A204.1 (cell line): ENCODE results near the gene POLD4.
"Not testable (repeated sequence)": the region's sequence is repeated elsewhere in the genome, so short reads cannot be mapped to it uniquely, and the experiment has no call there.

ENCODE experiments used
- FAIRE-seq: peaks from 2 replicates; lab custom pipeline; 2012; peaks lifted over from hg19 to GRCh38; lab: Jason Lieb, UNC

POLD4 gene

GRCh38 chr11:67353317-67354074, at the start of gene POLD4:
POLD4 (minus strand) TSS chr11:67353546; CDS start chr11:67353399, 147 bp downstream.
- no peak for FAIRE-seq

- not testable (repeated sequence) for FAIRE-seq
Observed at GRCh38 chr11:67403085-67403484, 49.7 kb upstream of the POLD4 start.

GRCh38 chr11:67402192-67402839, 49.0 kb upstream of the POLD4 start:
- not testable (repeated sequence) for FAIRE-seq

DNA sequence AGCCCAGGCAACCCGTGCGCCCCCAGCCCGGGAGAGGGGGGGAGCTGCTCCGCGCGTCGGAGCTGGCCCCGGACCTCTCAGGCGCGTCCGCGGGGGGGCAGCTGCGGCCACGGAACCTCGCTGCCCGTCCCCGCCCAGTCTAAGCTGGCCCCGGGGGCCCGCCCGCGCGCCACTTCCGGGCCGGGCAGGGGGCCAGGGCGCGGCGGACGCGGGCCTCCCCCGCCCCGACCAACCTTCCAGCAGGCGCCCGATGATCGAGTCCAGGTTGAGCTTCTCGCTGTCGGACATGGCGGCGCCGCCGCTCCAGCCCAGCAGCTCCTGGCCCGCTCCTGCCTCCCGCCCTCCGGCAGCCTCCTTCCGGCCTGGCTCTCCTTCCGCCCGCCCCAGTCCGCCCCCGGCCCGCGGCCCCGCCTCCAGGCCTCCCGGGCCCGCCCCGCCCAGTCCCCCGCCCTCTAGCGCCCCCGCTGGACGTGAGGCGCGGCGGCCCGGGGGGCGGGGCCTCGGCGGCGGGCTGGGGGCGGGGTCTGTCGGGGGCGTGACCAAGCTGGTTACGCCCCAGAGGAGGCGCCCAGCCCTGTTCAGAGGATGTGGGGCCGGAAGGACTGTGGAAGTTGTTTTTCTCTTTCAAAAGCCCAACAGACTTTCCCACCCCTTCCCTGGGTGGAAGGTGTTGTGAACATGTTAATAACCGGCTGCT, 48.3 kb upstream of the POLD4 start, which contains the start of gene PPP1CA:
Gene PPP1CA, minus strand, starts transcription at position 364 of the 697 bp plus-strand sequence. Its CDS starts 76 bp downstream, at position 288.
- FAIRE-seq, result no peak

DNA sequence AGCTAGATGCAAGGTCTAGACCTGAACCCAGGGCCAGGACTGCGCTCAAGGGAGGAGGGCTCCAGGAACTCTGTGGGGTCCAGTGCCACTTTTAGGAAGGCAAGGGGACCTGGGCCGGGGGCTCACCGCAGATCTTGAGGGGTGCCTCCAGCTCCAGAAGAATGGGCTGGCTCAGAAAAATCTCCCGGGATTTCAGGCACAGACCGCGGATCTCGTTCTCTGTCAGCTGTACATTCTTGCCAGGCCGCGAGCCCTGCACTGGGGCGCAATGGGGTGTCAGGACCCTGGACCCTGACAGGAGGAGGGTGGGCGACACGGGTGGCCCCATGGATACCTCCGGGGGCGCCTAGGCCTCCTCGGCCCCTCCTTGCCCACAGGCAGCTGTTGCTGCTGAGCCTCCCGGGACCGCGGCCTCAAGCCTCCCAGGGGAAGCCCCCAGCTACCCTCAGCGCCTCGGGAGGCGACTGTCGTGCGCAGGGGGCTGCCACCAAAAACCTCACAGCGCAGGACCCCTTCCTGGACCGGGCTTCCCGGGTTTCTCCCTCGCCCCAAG, 47.7 kb upstream of the POLD4 start:
- FAIRE-seq, result no peak

GRCh38 chr11:67400251-67400941, 47.0 kb upstream of the POLD4 start:
- FAIRE-seq, result no peak

DNA sequence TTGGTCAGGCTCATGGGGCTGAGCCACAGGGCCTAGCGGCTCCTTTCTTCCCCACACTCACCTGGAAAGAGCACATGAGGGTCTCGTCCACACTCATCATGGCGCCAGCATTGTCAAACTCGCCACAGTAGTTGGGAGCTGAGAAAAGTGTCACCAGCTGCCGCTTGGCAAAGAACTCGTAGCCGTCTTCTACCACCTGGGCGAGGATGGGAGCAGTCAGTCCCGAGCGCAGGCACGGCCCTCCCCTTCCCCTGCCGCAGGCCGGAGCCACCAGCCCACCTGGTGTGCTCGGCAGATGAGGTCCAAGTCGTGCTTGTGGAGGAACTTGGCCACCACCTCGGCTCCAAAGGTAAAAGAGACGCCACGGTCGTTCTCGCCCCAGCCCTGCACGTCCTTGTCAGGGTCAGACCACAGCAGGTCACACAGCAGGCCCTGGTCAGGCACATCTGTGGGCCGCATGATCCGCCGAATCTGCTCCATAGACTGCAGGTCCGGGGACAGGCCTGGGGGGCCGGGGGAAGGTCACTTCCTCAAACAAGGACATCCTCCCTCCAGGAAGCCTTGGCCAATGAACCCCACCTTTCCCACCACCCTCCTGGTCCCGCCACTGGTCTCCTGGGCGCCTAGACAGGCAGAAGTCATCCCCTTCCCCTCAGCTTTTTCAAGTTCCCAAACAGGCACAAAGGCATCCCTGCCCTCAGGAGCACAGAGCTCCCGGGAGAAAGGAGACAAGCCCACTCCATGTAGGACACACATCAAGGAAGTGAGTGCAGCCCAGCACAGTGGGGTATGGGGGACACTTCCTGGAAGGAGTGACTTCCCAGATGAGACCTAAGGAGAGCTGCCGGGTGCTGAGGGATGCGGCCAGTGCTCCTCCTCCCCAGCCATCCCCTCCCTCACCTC, 45.6 kb upstream of the POLD4 start:
- FAIRE-seq, result no peak

DNA sequence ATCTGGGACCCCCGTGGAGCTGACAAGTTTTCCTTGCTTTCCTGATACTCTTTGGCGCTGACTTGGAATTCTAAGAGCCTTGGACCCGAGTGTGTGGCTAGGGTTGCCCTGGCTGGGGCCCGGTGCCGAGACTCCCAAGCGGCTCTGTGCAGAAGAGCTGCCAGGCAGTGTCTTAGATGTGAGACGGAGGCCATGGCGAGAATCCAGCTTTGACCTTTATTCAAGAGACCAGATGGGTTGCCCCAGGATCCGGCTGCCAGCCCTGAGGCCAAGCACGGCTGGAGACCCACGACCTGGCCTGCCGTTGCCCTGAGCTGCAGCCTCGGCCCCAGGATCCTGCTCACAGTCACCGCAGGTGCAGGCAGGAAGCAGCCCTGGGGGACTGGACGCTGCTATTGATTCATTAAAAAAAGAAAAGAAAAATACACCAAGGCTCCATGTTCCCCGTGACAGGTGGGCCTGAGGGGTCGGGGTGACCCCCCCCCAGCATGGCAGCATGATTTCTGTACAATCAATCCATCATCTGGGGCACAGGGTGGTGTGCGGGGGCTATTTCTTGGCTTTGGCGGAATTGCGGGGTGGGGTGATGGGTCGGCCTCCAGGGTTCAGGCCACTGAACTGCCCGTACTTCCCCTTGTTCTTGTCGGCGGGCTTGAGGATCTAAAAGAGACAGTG, 44.8 kb upstream of the POLD4 start:
- FAIRE-seq, result no peak

DNA sequence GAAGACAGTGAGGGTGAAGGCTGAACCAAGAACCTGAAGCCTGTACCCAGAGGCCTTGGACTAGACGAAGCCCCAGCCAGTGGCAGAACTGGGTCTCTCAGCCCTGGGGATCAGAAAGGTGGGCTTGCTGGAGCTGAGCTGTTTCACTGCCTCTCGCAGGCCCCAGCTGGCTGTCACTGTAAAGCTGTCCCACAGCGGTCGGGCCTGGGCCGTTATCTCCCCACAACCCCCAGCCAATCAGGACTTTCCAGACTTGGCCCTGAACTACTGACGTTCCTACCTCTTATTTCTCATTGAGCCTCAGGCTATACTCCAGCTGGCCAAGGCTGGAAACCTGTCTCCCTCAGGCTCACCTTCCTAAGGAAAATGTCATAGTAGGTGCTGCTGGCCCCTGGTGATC, 44.2 kb upstream of the POLD4 start:
- no peak for FAIRE-seq

DNA sequence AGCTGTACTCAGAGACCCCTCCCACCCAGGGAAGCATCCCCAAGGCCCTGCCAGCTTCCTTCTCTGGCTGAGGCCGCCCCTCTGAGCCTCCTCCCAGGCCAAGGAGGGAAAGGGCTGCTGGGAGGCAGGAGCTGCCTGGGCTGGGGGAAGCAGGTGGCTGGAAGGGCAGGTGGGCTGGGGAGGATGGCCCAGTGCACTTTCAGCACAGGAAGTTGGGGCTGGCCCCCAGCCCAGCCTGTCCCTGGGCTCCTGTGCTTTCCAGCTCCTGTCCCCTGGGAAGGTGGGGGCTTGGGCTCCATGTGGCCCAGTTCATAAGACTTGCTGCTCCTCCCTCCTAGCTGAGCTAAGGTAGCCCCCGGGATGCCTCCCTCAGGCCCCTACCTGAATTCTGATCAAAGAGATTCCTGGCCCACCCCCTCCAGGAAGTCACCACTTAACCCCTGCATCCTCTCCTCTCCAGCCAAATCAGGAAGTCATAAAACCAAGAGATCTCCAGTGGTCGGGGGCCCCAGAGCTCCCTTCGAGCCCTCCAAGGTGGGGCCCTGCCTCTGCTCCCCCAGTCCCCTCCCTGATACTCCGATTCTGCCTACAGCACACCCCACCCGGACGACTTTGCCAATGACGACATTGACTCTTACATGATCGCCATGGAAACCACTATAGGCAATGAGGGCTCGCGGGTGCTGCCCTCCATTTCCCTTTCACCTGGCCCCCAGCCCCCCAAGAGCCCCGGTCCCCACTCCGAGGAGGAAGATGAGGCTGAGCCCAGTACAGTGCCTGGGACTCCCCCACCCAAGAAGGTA, 43.4 kb upstream of the POLD4 start:
- no peak for FAIRE-seq

GRCh38 chr11:67396259-67396581, 42.9 kb upstream of the POLD4 start:
- no peak for FAIRE-seq

DNA sequence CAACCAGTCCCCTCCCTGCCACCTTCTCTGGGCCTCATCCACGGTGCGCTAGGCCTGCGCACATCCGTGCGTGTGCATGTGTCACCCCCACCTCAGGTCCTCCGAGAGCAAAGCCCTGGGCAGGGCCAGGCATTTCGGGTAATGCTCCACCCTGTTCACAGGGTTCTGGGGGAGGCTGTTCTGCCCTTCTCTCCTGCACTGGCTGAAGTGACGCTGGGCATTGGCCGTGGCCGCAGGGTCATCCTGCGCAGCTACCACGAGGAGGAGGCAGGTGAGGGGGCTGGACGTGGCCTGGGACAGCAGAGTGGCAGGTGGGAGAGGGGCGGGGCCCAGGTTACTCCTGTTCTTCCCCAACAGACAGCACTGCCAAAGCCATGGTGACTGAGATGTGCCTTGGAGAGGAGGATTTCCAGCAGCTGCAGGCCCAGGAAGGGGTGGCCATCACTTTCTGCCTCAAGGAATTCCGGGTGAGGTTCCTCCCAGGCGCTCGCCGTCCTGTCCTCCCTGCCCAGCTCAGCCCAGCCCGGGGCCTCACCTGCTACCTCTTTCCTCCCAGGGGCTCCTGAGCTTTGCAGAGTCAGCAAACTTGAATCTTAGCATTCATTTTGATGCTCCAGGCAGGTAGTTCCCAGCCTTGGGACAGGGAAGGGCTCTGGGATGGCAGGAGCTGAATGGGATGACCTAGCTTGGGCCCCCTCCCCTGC, 42.4 kb upstream of the POLD4 start:
- FAIRE-seq, result no peak

GRCh38 chr11:67393990-67394389, 40.6 kb upstream of the POLD4 start:
- no peak for FAIRE-seq

DNA sequence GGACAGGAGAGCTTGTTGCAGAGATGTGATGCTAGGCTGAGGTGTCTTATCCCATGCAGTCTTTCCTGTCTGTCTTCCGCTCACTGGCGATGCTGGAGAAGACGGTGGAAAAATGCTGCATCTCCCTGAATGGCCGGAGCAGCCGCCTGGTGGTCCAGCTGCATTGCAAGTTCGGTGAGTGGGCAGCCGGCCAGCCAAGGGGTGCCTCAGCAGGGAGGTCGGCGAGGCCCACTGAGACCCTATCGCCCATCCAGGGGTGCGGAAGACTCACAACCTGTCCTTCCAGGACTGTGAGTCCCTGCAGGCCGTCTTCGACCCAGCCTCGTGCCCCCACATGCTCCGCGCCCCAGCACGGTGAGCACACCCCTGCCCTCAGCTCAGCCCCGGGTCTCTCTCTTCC, 40.1 kb upstream of the POLD4 start:
- FAIRE-seq, result no peak

DNA sequence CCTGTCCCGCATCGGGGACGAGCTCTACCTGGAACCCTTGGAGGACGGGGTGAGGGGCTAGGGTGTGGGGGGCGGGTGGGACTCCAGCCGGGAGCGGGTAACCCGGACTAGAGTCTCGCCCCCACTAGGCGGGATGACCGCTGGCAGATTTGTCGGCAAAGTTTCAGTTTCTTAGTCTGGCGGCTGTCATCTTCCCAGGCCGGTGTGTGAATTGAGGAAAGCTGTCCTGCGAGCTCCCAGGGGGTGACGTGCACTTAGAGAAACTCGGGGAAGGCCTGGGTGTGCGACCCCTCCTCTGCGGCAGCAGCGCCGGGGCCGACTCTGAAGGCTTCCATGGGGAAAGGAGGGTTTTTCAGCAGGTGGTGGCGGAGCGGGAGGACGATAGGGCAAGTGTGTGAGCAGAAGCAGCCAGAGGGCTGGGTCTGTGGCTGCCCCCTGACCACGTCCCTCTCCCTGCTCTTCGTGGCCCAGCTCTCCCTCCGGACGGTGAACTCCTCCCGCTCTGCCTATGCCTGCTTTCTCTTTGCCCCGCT, 38.9 kb upstream of the POLD4 start:
- no peak for FAIRE-seq

- no peak for FAIRE-seq
Observed at GRCh38 chr11:67391304-67392182, 38.2 kb upstream of the POLD4 start, which contains the start of gene RAD9A. RAD9A (plus strand) TSS chr11:67391986; CDS start chr11:67392045, 59 bp downstream.

- no peak for FAIRE-seq
Observed at GRCh38 chr11:67390947-67391303, 37.6 kb upstream of the POLD4 start.

DNA sequence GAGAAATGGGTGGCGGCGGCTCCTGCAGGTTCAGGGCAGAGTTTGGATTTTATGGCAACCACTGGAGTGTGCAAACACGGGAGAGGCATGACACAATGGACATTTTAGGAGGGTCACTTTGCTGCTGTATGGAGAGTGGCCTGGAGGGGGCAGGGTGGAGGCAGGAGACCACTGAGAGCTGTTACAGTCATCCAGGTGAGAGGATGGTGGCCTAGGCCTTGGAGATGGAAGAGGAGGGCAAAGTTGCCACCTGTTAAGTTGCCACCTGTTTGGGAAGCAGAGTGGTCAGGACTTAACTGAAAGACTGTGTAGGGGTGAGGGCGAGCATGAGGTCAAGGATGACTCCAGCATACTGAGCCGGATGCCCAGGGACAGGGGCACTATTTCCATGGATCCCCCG, 36.1 kb upstream of the POLD4 start:
- no peak for FAIRE-seq
